ENCODE measurements around the gene LYAR.

Gene LYAR

DNA sequence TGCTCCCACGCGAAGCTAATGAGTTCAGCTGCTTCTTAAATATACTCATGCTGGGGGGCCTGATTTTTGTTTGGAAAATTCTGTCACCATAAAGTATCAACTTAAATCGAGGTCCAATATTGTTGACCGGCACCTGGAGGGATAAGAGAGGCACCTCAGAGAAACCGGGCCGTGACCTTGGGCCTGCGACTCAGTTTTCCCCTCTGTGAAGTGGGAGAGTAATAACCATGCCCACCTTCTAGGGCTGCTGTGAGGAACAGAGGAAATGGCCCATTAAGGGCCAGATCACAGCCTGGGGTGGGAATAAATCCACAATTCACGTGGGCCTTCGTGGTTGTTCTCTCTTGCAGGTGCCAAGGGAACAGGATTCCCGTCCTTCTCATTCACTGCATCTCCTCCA is 39.5 kb upstream of the LYAR start:
- H3K23ac ChIP-seq (ENCODE audit: low read length): no peak overlapping the region
- no peaks in the 10 kb centered on the region for H3K4me1 ChIP-seq (ENCODE audit: control insufficient read depth in 1 of 2, insufficient read depth in 2 of 2, low read length in 2 of 2)
- no peaks in the 10 kb centered on the region for H3K27me3 ChIP-seq (ENCODE audit: insufficient read depth, low read length)
- no peak overlapping the region for H2BK5ac ChIP-seq (ENCODE audit: low read depth, low read length, poor library complexity)
- no peak overlapping the region for H4K12ac ChIP-seq (ENCODE audit: low read depth, low read length)
- no peak overlapping the region for H2AFZ ChIP-seq (ENCODE audit: insufficient read depth, low read length, poor library complexity)
- no peaks in the 10 kb centered on the region for H3K79me2 ChIP-seq (ENCODE audit: control insufficient read depth, insufficient read depth, low read length, poor library complexity)
- H2BK120ac ChIP-seq (ENCODE audit: insufficient read depth, low read length, poor library complexity): no peak overlapping the region
- H3K9me3 ChIP-seq (ENCODE audit: insufficient read depth, low read depth, low read length): peaks cover 3% of the 10 kb centered on the region
- H3K27ac ChIP-seq (ENCODE audit: low read depth, low read length): no peak overlapping the region
- no peak overlapping the region for H3K14ac ChIP-seq (ENCODE audit: low read length)
- no peak overlapping the region for H3K9ac ChIP-seq (ENCODE audit: low read length)
- H4K8ac ChIP-seq (ENCODE audit: low read depth, low read length): no peak overlapping the region
- no peak overlapping the region for H3K4me2 ChIP-seq (ENCODE audit: low read length)
- H4K91ac ChIP-seq (ENCODE audit: low read depth, low read length): no peak overlapping the region
- H2AK5ac ChIP-seq (ENCODE audit: low read length): no peak overlapping the region
- no CpG with 5 or more reads among the region's 10 CpGs for WGBS (ENCODE audit: extremely low coverage, insufficient coverage, insufficient read length)
- H3K4me3 ChIP-seq (ENCODE audit: low read depth, low read length): no peak overlapping the region
- DNase-seq: no peak
- H2BK12ac ChIP-seq (ENCODE audit: low read length): no peak overlapping the region
- H3K18ac ChIP-seq (ENCODE audit: low read length): no peak overlapping the region
- no peaks in the 10 kb centered on the region for H3K36me3 ChIP-seq (ENCODE audit: control insufficient read depth in 1 of 2, insufficient read depth in 2 of 2, low read length in 2 of 2)
- H3K79me1 ChIP-seq (ENCODE audit: low read length): no peaks in the 10 kb centered on the region
- H3K4ac ChIP-seq (ENCODE audit: low read depth, low read length): no peak overlapping the region

DNA sequence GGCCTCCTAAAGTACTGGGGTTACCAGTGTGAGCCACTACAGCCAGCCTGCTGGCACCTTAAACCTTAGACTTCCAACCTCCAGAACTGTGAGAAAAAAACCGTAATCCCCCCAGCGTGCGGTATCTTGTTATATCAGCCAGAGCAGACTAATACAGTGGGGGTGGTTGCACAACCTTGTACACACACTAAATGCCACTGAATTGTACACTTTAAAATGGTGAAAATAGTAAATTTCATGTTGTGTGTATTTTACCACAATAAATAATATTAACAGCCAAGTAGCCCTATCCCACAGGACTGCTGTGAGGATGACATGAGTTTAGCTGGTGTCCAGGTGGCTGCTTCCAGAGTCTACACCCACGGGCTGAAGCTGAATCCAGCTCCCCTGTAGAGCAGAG is 38.9 kb upstream of the LYAR start:
- H3K4me2 ChIP-seq (ENCODE audit: low read length): no peak overlapping the region
- DNase-seq: no peak
- no peak overlapping the region for H3K9ac ChIP-seq (ENCODE audit: low read length)
- H3K9me3 ChIP-seq (ENCODE audit: insufficient read depth, low read depth, low read length): no peaks in the 10 kb centered on the region
- H3K36me3 ChIP-seq (ENCODE audit: control insufficient read depth in 1 of 2, insufficient read depth in 2 of 2, low read length in 2 of 2): no peaks in the 10 kb centered on the region
- no peaks in the 10 kb centered on the region for H3K27me3 ChIP-seq (ENCODE audit: insufficient read depth, low read length)
- no peaks in the 10 kb centered on the region for H3K79me2 ChIP-seq (ENCODE audit: control insufficient read depth, insufficient read depth, low read length, poor library complexity)
- H4K91ac ChIP-seq (ENCODE audit: low read depth, low read length): no peak overlapping the region
- no peak overlapping the region for H2BK12ac ChIP-seq (ENCODE audit: low read length)
- no peaks in the 10 kb centered on the region for H3K79me1 ChIP-seq (ENCODE audit: low read length)
- no peak overlapping the region for H3K27ac ChIP-seq (ENCODE audit: low read depth, low read length)
- no peak overlapping the region for H2AK5ac ChIP-seq (ENCODE audit: low read length)
- WGBS (ENCODE audit: extremely low coverage, insufficient coverage, insufficient read length): no CpG with 5 or more reads among the region's 4 CpGs
- H3K18ac ChIP-seq (ENCODE audit: low read length): no peak overlapping the region
- H3K4me1 ChIP-seq (ENCODE audit: control insufficient read depth in 1 of 2, insufficient read depth in 2 of 2, low read length in 2 of 2): no peaks in the 10 kb centered on the region
- H4K12ac ChIP-seq (ENCODE audit: low read depth, low read length): no peak overlapping the region
- no peak overlapping the region for H3K4me3 ChIP-seq (ENCODE audit: low read depth, low read length)
- H3K23ac ChIP-seq (ENCODE audit: low read length): no peak overlapping the region
- no peak overlapping the region for H3K14ac ChIP-seq (ENCODE audit: low read length)
- H3K4ac ChIP-seq (ENCODE audit: low read depth, low read length): no peak overlapping the region
- H2AFZ ChIP-seq (ENCODE audit: insufficient read depth, low read length, poor library complexity): no peak overlapping the region
- no peak overlapping the region for H2BK5ac ChIP-seq (ENCODE audit: low read depth, low read length, poor library complexity)
- no peak overlapping the region for H2BK120ac ChIP-seq (ENCODE audit: insufficient read depth, low read length, poor library complexity)
- no peak overlapping the region for H4K8ac ChIP-seq (ENCODE audit: low read depth, low read length)

DNA sequence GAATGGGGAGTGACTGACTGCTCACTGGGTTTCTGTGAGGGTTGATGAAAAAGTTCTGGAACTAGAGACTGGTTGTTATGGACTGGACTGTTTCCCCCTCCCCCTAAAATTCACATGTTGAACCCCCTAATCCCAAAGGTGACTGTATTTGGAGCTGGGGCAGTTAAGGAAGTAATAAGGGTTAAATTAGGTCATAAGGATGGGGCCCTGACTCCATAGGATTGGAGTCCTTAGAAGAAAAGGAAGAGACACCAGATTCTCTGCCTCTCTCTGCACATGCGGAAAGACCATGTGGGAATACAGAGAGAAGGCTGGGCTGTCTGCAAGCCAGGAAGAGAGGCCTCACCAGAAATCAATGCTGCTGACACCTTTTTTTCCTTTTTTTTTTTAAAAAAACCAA is 38.3 kb upstream of the LYAR start:
- no peak overlapping the region for H3K4ac ChIP-seq (ENCODE audit: low read depth, low read length)
- no peak overlapping the region for H4K12ac ChIP-seq (ENCODE audit: low read depth, low read length)
- no peak overlapping the region for H2AFZ ChIP-seq (ENCODE audit: insufficient read depth, low read length, poor library complexity)
- H3K4me3 ChIP-seq (ENCODE audit: low read depth, low read length): no peak overlapping the region
- no peaks in the 10 kb centered on the region for H3K9me3 ChIP-seq (ENCODE audit: insufficient read depth, low read depth, low read length)
- no peaks in the 10 kb centered on the region for H3K79me1 ChIP-seq (ENCODE audit: low read length)
- H3K14ac ChIP-seq (ENCODE audit: low read length): no peak overlapping the region
- no peak overlapping the region for H4K8ac ChIP-seq (ENCODE audit: low read depth, low read length)
- H4K91ac ChIP-seq (ENCODE audit: low read depth, low read length): no peak overlapping the region
- H3K27ac ChIP-seq (ENCODE audit: low read depth, low read length): no peak overlapping the region
- H3K18ac ChIP-seq (ENCODE audit: low read length): no peak overlapping the region
- no peak overlapping the region for H2BK5ac ChIP-seq (ENCODE audit: low read depth, low read length, poor library complexity)
- no peaks in the 10 kb centered on the region for H3K4me1 ChIP-seq (ENCODE audit: control insufficient read depth in 1 of 2, insufficient read depth in 2 of 2, low read length in 2 of 2)
- WGBS (ENCODE audit: extremely low coverage, insufficient coverage, insufficient read length): no CpG with 5 or more reads among the region's 1 CpG
- H2AK5ac ChIP-seq (ENCODE audit: low read length): no peak overlapping the region
- no peaks in the 10 kb centered on the region for H3K79me2 ChIP-seq (ENCODE audit: control insufficient read depth, insufficient read depth, low read length, poor library complexity)
- no peaks in the 10 kb centered on the region for H3K36me3 ChIP-seq (ENCODE audit: control insufficient read depth in 1 of 2, insufficient read depth in 2 of 2, low read length in 2 of 2)
- no peak overlapping the region for H3K9ac ChIP-seq (ENCODE audit: low read length)
- H3K23ac ChIP-seq (ENCODE audit: low read length): no peak overlapping the region
- no peak for DNase-seq
- H2BK120ac ChIP-seq (ENCODE audit: insufficient read depth, low read length, poor library complexity): no peak overlapping the region
- H3K4me2 ChIP-seq (ENCODE audit: low read length): no peak overlapping the region
- no peak overlapping the region for H2BK12ac ChIP-seq (ENCODE audit: low read length)
- no peaks in the 10 kb centered on the region for H3K27me3 ChIP-seq (ENCODE audit: insufficient read depth, low read length)

DNA sequence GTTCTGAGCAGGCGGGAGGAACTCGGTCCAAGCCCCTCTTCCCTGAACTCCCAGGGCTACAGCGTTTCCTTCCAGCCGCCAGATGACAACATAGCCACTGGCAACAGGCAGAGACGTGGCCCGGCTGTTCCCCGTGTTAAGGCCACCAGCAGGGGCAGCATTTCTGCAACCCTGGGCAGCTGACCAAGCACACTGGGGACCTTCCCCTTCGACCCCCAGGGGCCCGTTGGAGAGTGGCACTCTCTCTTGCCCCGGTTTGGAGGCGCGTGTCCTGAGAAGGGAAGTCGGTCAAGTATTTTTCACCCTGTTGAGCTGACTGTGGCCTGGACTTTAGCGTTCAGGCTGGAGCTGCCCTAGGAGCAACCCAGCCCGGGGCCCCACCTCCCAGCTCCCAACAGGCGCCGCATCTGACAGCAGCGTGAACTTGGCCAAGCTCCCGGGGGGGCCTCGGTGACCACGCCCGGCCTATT is 37.7 kb upstream of the LYAR start:
- H3K79me2 ChIP-seq (ENCODE audit: control insufficient read depth, insufficient read depth, low read length, poor library complexity): no peaks in the 10 kb centered on the region
- no peak overlapping the region for H3K4me3 ChIP-seq (ENCODE audit: low read depth, low read length)
- H3K9me3 ChIP-seq (ENCODE audit: insufficient read depth, low read depth, low read length): no peaks in the 10 kb centered on the region
- no peak overlapping the region for H3K4ac ChIP-seq (ENCODE audit: low read depth, low read length)
- H3K23ac ChIP-seq (ENCODE audit: low read length): no peak overlapping the region
- no peak overlapping the region for H3K18ac ChIP-seq (ENCODE audit: low read length)
- no peak overlapping the region for H2AK5ac ChIP-seq (ENCODE audit: low read length)
- H2AFZ ChIP-seq (ENCODE audit: insufficient read depth, low read length, poor library complexity): no peak overlapping the region
- H2BK5ac ChIP-seq (ENCODE audit: low read depth, low read length, poor library complexity): no peak overlapping the region
- H3K27ac ChIP-seq (ENCODE audit: low read depth, low read length): no peak overlapping the region
- H3K79me1 ChIP-seq (ENCODE audit: low read length): no peaks in the 10 kb centered on the region
- no peak overlapping the region for H4K91ac ChIP-seq (ENCODE audit: low read depth, low read length)
- no peak overlapping the region for H2BK120ac ChIP-seq (ENCODE audit: insufficient read depth, low read length, poor library complexity)
- H3K4me1 ChIP-seq (ENCODE audit: control insufficient read depth in 1 of 2, insufficient read depth in 2 of 2, low read length in 2 of 2): no peaks in the 10 kb centered on the region
- no peak overlapping the region for H4K12ac ChIP-seq (ENCODE audit: low read depth, low read length)
- DNase-seq: peak; percentile 13 to 48
- H3K14ac ChIP-seq (ENCODE audit: low read length): no peak overlapping the region
- no CpG with 5 or more reads among the region's 22 CpGs for WGBS (ENCODE audit: extremely low coverage, insufficient coverage, insufficient read length)
- H2BK12ac ChIP-seq (ENCODE audit: low read length): no peak overlapping the region
- H3K27me3 ChIP-seq (ENCODE audit: insufficient read depth, low read length): no peaks in the 10 kb centered on the region
- H3K9ac ChIP-seq (ENCODE audit: low read length): no peak overlapping the region
- H3K4me2 ChIP-seq (ENCODE audit: low read length): peak overlapping the region; percentile 18
- H3K36me3 ChIP-seq (ENCODE audit: control insufficient read depth in 1 of 2, insufficient read depth in 2 of 2, low read length in 2 of 2): peaks cover 0 to 1% of the 10 kb centered on the region in 2 experiments
- no peak overlapping the region for H4K8ac ChIP-seq (ENCODE audit: low read depth, low read length)

Measured in trophoblast cell (in vitro differentiated cells and primary cell).